HG03354 (cell line): ENCODE results near the gene PCDH15.

ENCODE experiments used
- ATAC-seq: cut with Tn5 transposase; IDR thresholded peaks from one replicate; pipeline ENCODE4 v1.9.1; 2021; ENCODE audit warnings: mild to moderate bottlenecking; ENCODE audit not compliant: unreplicated experiment, poor library complexity, severe bottlenecking

PCDH15 gene

DNA sequence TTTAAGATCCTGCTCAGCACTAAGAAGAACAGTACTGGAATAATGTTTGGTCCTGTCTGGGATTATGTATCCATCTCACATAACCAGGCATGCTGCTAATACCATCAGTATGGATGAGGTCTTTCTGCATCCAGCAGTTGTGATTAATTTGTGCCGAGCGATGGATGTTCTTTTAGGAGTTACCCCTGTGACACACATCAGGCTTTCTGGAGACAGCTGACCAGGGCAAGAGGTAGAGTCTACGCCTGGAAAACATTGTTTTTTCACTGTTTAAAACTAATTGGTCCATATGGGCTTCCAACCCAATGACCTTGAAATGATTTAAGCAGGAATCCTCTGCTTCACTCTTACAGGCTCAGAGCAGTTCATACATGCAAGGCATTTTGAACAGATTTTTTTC, 603.0 kb downstream of the PCDH15 start:
- ATAC-seq, result no peak

GRCh38 chr10:54194806-54195205, 606.2 kb downstream of the PCDH15 start:
- no peak for ATAC-seq

GRCh38 chr10:54159924-54160323, 641.1 kb downstream of the PCDH15 start:
- ATAC-seq, result no peak

DNA sequence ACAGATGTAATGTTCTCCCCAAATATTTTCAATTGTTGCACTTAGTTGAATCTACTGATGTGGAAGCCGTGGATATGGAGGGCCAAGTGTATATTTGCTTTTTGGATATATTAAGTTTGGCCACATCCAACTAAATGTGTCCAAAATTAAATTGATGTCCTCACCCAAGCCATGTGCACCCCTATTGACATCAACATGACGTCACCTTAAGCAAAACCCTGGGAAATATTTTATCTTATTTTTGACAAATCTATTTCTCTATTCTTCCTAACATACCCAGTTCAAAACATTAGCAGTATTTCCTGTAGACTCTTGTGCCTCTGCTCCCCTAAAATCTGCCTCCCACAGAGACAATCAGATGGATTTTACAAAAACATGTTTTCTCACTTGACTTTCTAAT, 652.5 kb downstream of the PCDH15 start:
- ATAC-seq, result no peak

GRCh38 chr10:54139819-54140428, 661.1 kb downstream of the PCDH15 start:
- ATAC-seq, result no peak

- ATAC-seq, result no peak
Observed at GRCh38 chr10:54137396-54137795, 663.6 kb downstream of the PCDH15 start.

GRCh38 chr10:54133203-54133602, 667.8 kb downstream of the PCDH15 start:
- ATAC-seq, result no peak

- ATAC-seq, result no peak
Observed at GRCh38 chr10:54131833-54132232, 669.2 kb downstream of the PCDH15 start.

- ATAC-seq, result no peak
Observed at GRCh38 chr10:54130394-54130793, 670.6 kb downstream of the PCDH15 start.

- no peak for ATAC-seq
Observed at GRCh38 chr10:54125098-54125747, 675.8 kb downstream of the PCDH15 start.

- ATAC-seq, result no peak
Observed at GRCh38 chr10:54124209-54124885, 676.7 kb downstream of the PCDH15 start.

DNA sequence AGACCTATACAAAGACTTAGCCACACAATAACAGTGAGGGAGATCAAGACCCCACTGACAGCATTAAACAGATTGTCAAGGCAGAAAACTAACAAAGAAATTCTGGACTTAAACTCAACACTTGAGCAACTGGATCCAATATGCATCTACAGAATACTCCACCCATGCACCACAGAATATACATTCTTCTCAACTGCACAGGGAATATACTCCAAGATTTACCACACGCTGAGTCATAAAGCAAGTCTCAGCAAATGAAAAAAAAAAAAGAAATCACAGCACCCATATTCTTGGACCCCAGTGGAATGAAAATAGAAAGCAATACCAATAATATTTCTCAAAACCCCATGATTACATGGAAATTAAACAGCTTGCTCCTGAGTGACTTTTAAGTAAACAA, 680.2 kb downstream of the PCDH15 start:
- no peak for ATAC-seq

DNA sequence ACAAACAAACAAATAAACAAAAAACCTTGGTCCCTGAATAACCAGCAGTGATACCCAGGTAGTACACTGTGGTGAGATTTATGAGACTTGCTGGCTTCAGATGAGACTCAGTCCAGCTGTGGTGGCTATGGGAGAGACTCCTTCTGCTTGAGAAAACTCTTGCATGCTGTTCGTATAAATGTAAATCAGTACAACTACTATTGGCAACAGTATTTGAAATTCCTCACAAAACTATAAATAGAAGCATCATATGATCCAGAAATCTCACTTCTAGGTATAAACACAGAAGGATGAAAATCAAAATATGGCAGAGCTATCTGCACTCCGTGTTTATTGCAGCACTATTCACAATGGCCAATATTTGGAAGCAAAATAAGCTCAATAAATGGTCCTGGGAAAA, 692.1 kb downstream of the PCDH15 start:
- no peak for ATAC-seq

GRCh38 chr10:54096892-54097291, 704.1 kb downstream of the PCDH15 start:
- ATAC-seq, result no peak

GRCh38 chr10:54094321-54094720, 706.7 kb downstream of the PCDH15 start:
- no peak for ATAC-seq

- no peak for ATAC-seq
Observed at GRCh38 chr10:54091237-54091636, 709.8 kb downstream of the PCDH15 start.

- no peak for ATAC-seq
Observed at GRCh38 chr10:54081950-54082349, 719.1 kb downstream of the PCDH15 start.

GRCh38 chr10:54067361-54067760, 733.7 kb downstream of the PCDH15 start:
- no peak for ATAC-seq

DNA sequence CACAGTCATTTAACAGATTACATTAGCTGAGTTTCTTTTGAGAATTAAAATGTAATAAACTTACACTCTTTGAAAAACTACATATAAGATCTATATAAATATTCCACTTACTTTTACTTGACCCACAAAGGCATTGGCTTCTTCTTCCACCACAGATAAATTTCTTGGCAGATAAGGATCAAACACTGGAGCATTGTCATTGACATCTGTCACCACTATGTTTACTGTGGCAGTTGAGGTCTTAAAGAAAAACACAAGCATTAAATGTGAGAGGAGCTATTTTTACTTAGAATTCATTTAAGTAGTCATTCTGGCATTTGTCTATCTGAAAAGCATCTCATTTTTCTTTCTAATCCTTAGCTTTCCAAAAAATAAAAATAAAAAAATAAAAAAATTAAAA, 734.4 kb downstream of the PCDH15 start:
- ATAC-seq, result no peak

- ATAC-seq, result no peak
Observed at GRCh38 chr10:54065106-54065505, 735.9 kb downstream of the PCDH15 start.

DNA sequence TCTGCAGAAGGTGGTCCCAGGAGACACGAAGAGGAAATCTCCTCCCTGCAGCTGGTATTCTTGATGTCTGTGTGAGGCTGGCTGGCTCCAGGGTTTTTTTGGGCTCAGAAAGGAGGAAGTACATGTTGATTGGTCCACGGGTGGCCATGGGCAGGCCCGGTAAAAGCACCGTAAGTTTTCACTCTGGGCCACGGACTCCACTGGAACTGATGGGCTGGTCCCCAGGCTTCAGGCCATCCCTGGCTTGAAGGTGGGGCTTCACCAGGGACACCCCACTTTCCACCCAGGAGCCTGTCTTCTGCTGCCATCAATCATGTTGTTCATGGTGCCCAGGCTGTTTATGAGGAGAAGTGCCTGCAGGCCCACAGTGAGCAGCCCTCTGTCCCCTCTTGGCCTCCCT, 736.8 kb downstream of the PCDH15 start:
- ATAC-seq, result no peak
